Adipocyte (in vitro differentiated cells): ENCODE results near the gene CALML4.
"Not testable (repeated sequence)": the region's sequence is repeated elsewhere in the genome, so short reads cannot be mapped to it uniquely, and the experiment has no call there.

Experiments used
- DNase-seq: peaks from one replicate; pipeline ENCODE4 v3.0.0-alpha.2; 2015; ENCODE audit warnings: low read depth
- H3K27me3 ChIP-seq: replicated peaks from 2 replicates; pipeline ENCODE4 v1.7.0; 2013; ENCODE audit warnings: mild to moderate bottlenecking, low read length, moderate library complexity; ENCODE audit not compliant: control insufficient read depth, insufficient read depth
- H3K36me3 ChIP-seq: 2 replicates; pipeline ENCODE4 v1.7.0; 2013; ENCODE audit warnings: low read length, mild to moderate bottlenecking, moderate library complexity; ENCODE audit not compliant: control insufficient read depth, insufficient read depth, severe bottlenecking
- H3K4me1 ChIP-seq: 2 replicates; pipeline ENCODE4 v1.7.0; 2013; ENCODE audit warnings: mild to moderate bottlenecking, low read length, moderate library complexity; ENCODE audit not compliant: control insufficient read depth, insufficient read depth
- H3K4me3 ChIP-seq: 2 replicates; pipeline ENCODE4 v1.7.0; 2013; ENCODE audit warnings: mild to moderate bottlenecking, low read length, moderate library complexity
- H3K9ac ChIP-seq: 2 replicates; pipeline ENCODE4 v1.7.0; 2013; ENCODE audit warnings: mild to moderate bottlenecking, low read length, moderate library complexity
- H3K9me3 ChIP-seq: 2 replicates; pipeline ENCODE4 v1.7.0; 2013; ENCODE audit warnings: mild to moderate bottlenecking, low read length, moderate library complexity; ENCODE audit not compliant: control insufficient read depth

Gene CALML4

GRCh38 chr15:68205558-68205944 lies 419 bp upstream of the CALML4 start:
- Histone ChIP-seq H3K4me1 (peaks cover 11% of the 10 kb centered on the region), H3K9me3 (no peaks in the 10 kb centered on the region), H3K36me3 (no peaks in the 10 kb centered on the region), H3K4me3 (no peak overlapping the region), H3K27me3 (no peaks in the 10 kb centered on the region), H3K9ac (no peak overlapping the region)
- DNase-seq = no peak

DNA sequence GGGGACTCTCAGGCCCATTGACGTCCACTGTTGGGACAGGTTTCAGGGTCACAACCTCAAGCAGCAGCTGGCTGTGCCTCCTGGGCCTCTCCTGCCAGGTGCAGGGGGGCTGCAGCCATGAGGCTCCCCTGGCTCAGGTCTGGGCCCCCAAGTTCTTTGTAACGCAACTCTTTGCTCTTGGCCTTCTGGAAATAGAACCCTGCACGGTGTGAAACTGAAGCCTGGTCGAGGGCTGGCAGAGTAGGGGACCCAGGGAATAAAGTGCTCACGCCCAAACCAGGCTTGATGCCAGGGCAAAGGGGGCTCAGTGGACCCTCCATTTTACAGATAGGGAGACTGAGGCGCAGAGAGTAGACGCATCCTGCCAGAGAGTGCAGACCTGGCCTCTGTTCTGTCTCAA lies 771 bp downstream of the CALML4 start:
- Histone ChIP-seq H3K9me3 (no peaks in the 10 kb centered on the region), H3K36me3 (no peaks in the 10 kb centered on the region), H3K4me1 (peaks cover 16% of the 10 kb centered on the region), H3K4me3 (no peak overlapping the region), H3K9ac (no peak overlapping the region), H3K27me3 (no peaks in the 10 kb centered on the region)
- DNase-seq = no peak

DNA sequence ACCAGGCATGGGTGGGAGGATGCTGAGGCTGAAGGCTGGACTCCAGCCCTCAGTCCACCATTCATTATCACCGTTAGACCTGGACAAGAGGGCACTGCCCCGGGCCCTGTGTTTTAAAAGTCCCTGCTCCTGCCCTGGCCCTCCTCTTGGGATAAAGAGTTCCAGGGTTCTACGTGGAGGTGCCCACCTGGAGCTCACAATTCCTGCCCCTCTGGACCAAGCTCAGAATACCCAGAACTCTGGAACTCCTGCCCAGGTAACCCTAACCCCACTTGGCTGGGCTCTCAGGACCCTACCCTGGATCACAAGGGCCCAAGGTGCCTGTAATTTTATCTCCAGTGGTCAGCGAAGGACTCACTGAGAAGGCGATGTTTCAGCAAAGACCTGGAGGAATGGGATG lies 1.2 kb downstream of the CALML4 start:
- H3K4me1 ChIP-seq = peaks cover 16% of the 10 kb centered on the region
- H3K9me3 ChIP-seq = no peaks in the 10 kb centered on the region
- no peaks in the 10 kb centered on the region for H3K27me3 ChIP-seq
- no peak for DNase-seq
- H3K4me3 ChIP-seq = no peak overlapping the region
- H3K36me3 ChIP-seq = no peaks in the 10 kb centered on the region
- no peak overlapping the region for H3K9ac ChIP-seq

GRCh38 chr15:68203486-68203885 lies 1.6 kb downstream of the CALML4 start:
- Histone ChIP-seq H3K9ac (no peak overlapping the region), H3K36me3 (no peaks in the 10 kb centered on the region), H3K4me1 (peaks cover 16% of the 10 kb centered on the region), H3K27me3 (no peaks in the 10 kb centered on the region), H3K9me3 (no peaks in the 10 kb centered on the region), H3K4me3 (no peak overlapping the region)
- DNase-seq = no peak

GRCh38 chr15:68202994-68203393 lies 2.1 kb downstream of the CALML4 start:
- peaks cover 16% of the 10 kb centered on the region for H3K4me1 ChIP-seq
- not testable (repeated sequence) for H3K9ac ChIP-seq, H3K4me3 ChIP-seq, DNase-seq, H3K9me3 ChIP-seq, H3K36me3 ChIP-seq, H3K27me3 ChIP-seq

- no peak overlapping the region for H3K4me3 ChIP-seq
- H3K4me1 ChIP-seq = peaks cover 16% of the 10 kb centered on the region
- H3K36me3 ChIP-seq = no peaks in the 10 kb centered on the region
- DNase-seq = no peak
- H3K9me3 ChIP-seq = no peaks in the 10 kb centered on the region
- H3K9ac ChIP-seq = no peak overlapping the region
- no peaks in the 10 kb centered on the region for H3K27me3 ChIP-seq
These were observed 3.3 kb downstream of the CALML4 start for GRCh38 chr15:68201879-68202261.

DNA sequence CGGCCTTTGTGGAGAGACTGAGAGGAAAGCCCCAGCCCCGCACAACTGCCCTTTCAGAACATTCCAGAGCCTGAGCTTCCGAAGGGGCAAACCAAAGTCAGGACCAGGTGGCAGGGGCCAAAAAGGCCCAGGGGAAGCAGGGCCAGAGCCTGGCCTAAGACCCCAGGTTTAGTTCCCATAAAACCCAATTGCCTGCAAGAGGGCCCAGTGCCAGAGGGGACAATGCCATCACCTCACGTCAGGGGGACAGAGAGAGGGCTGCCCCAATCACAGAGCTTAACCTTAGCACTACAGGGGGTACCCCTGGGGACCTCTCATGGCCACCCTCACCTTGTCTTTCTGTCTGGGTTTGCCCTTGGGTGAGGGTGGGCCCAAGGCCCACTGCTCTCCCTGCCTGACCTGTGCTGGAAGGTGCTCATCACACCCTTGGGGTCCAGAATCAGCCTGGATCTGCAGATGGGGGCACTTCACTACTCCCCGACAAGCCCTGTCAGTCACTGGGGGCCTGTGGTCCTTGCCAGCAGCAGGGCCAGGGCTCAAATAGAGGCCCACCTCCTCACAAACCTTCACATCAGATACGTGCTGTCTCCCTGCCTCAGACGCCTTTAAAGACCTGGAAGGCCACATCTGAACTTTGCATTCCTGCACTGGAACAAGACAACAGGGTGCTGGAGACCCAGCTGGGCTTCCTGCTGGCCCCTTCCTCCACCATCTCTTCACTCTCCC lies 3.8 kb downstream of the CALML4 start:
- no peak overlapping the region for H3K9ac ChIP-seq
- H3K4me3 ChIP-seq = no peak overlapping the region
- peaks cover 16% of the 10 kb centered on the region for H3K4me1 ChIP-seq
- H3K36me3 ChIP-seq = no peaks in the 10 kb centered on the region
- H3K27me3 ChIP-seq = no peaks in the 10 kb centered on the region
- no peaks in the 10 kb centered on the region for H3K9me3 ChIP-seq
- no peak for DNase-seq

GRCh38 chr15:68200016-68200861 lies 4.9 kb downstream of the CALML4 start:
- DNase-seq = no peak
- no peaks in the 10 kb centered on the region for H3K9me3 ChIP-seq
- H3K36me3 ChIP-seq = no peaks in the 10 kb centered on the region
- H3K4me3 ChIP-seq = no peak overlapping the region
- H3K4me1 ChIP-seq = peaks cover 13% of the 10 kb centered on the region
- H3K27me3 ChIP-seq = no peaks in the 10 kb centered on the region
- H3K9ac ChIP-seq = peak overlapping the region; percentile 46

DNA sequence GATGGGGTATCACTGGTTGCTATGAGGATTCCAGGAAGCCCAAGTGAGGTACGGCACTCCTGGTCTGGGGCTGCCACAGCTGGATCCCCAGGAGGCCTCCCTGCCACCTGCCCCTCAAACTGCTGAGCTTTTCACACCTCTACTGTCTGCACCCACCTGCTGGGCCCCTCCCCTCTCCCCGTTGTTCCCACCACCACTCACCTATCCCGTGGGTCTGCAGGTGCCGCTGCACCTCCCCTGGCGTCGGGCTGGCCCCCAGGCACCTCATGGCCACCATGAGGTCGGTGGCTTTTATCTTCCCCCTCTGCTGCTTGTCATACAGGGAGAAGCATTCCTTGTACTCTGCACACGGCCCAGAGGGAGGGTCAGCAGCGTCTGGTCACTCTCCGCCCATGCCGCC lies 5.8 kb downstream of the CALML4 start:
- no peak for DNase-seq
- H3K9ac ChIP-seq = no peak overlapping the region
- H3K9me3 ChIP-seq = no peaks in the 10 kb centered on the region
- peaks cover 7% of the 10 kb centered on the region for H3K4me1 ChIP-seq
- H3K4me3 ChIP-seq = no peak overlapping the region
- no peaks in the 10 kb centered on the region for H3K36me3 ChIP-seq
- no peaks in the 10 kb centered on the region for H3K27me3 ChIP-seq

DNA sequence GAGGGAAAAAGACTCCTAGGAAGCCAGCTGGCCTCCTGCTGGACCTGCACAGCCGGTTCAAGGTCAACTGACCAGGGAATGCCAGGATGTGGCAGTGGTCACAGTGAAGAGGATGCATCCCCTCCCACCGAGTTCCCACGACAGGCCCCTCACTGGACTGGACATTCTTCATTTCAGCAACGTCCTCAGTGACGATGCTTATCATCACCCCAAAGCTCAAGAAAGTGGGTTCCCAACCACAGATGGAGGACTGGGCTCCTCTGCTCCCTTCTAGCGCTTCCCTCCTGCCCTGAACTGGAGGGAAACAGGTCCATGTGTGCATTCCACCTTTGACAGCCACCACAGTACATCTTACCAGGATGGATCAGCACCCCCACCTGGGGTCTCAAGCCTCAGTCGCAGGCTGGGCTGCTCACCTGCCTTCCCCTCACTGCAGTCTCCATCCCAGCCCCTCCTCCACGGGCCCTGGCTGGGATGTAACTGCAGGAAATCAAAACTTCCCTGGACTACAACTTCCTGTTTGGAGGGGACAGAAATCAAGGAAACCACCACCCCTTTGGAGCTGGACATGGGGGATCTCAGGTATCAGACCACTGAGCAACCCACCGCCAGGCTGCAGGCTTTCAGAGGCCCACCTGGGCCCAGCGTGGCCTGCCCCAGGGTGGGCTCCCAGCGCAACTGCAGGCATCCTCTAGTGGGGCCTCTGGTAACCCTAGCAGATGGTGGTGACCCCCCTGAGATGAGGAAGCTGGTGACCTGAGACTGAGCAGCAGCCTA lies 7.3 kb downstream of the CALML4 start:
- no peak overlapping the region for H3K4me3 ChIP-seq
- peaks cover 8% of the 10 kb centered on the region for H3K36me3 ChIP-seq
- H3K9me3 ChIP-seq = no peaks in the 10 kb centered on the region
- H3K4me1 ChIP-seq = peaks cover 7% of the 10 kb centered on the region
- no peak overlapping the region for H3K9ac ChIP-seq
- no peak for DNase-seq
- H3K27me3 ChIP-seq = no peaks in the 10 kb centered on the region

DNA sequence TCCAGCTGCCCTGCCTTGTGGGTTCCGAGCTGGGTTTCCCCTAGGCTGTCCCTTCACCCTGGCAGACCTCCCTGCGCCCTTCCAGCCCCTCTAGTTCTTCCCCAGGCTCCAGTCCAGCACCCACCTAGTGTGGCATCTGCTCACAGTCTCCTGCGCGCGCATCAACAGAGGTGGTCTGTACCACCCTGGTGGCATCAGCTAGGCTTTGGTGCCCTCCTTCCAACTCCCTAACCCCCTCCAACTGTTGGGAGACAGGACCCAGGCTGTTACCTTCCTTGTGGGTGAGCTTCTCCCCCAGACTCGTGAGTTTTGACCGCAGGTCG lies 8.0 kb downstream of the CALML4 start:
- Histone ChIP-seq H3K9me3 (no peaks in the 10 kb centered on the region), H3K27me3 (no peaks in the 10 kb centered on the region), H3K36me3 (peaks cover 15% of the 10 kb centered on the region), H3K4me3 (no peak overlapping the region), H3K4me1 (peaks cover 7% of the 10 kb centered on the region), H3K9ac (no peak overlapping the region)
- no peak for DNase-seq
